Measurements from ENCODE around the gene DEPP1. TPM values are rescaled to one million over a fixed set of nuclear protein-coding genes. Genes with fewer than 3 reads are reported as not detected.
"Not testable (repeated sequence)": the region's sequence is repeated elsewhere in the genome, so short reads cannot be mapped to it uniquely, and the experiment has no call there.

The DEPP1 gene, protein sequence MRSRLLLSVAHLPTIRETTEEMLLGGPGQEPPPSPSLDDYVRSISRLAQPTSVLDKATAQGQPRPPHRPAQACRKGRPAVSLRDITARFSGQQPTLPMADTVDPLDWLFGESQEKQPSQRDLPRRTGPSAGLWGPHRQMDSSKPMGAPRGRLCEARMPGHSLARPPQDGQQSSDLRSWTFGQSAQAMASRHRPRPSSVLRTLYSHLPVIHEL
- 190 TPM for total RNA-seq

- ATAC-seq (peak; percentile 76), DNase-seq (ENCODE audit: low spot score) (peak; percentile 96)
- intact Hi-C loops (cut with DNase I) = no loop called here
Measured at GRCh38 chr10:44978570-44979280, at the start of gene DEPP1. DEPP1 (minus strand) TSS chr10:44978809; CDS start chr10:44978030, 779 bp downstream.

- ATAC-seq (no peak), DNase-seq (ENCODE audit: low spot score) (no peak)
- intact Hi-C loops (cut with DNase I) = no loop called here
Measured at GRCh38 chr10:45023426-45023825, 44.8 kb upstream of the DEPP1 start.

DNA sequence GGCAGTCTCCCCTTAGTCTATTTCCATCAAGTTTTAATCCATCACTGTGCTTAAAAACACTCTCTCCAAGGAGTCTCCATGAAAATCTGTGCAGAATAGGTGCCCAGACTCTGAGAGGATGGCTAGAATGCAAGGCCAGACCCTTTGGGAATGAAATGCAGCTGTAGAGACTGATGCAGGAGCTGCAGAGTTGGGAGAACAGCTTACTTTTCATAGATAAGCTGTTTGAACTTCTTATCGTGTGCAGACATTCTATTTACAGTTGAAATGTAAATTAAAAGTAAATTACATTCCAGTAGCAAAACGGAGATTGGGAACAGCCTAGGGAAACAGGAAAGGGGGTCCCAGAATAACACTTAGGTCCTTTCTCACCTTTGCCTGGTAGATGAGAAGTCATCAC is 37.0 kb upstream of the DEPP1 start:
- ATAC-seq = no peak
- no peak for DNase-seq (ENCODE audit: low spot score)

GRCh38 chr10:45014557-45014956 is 35.9 kb upstream of the DEPP1 start:
- ATAC-seq; intact Hi-C loops (cut with DNase I); DNase-seq (ENCODE audit: low spot score): not testable (repeated sequence)

More for the DNA sequence above, 37.0 kb upstream of the DEPP1 start:
- intact Hi-C loops (cut with DNase I) = no loop called here

GRCh38 chr10:45008524-45009161 is 30.0 kb upstream of the DEPP1 start:
- intact Hi-C loops (cut with DNase I) = no loop called here
- ATAC-seq (peak; percentile 93), DNase-seq (ENCODE audit: low spot score) (no peak)

DNA sequence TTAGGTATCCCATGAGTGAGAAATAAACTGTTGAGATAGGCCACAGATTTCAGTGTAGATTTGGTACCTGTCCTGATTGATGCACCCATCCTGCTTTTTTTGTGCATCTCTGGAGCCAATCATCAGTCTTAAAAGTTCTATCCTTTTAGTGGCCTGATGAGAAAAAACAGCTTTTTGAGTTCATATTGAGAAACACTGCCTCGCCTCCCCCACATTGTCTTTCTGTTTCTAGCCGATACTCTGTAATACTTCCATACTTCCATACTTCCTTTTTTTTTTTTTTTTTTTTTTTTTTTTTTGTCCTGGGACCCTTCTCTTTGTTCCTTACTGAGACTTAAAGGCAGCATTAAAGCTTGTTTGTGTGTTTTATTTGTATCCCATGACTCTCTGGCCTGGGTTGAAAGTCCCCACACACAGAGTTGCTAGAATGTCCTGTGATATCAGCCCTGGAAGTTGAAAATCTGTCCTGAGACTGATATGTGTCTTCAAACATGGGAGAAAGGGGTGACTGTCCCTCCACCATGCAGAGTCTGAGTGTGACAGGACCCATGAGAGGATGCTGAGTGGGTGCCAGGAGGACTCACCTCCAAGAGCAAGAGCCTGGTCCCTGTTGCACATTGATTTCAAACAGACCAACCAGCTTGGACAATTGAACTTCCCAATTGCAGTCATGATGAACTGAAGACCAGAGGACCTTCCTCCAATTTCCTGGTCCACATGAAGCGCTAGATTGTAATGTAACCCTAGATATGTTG is 27.8 kb upstream of the DEPP1 start:
- DNase-seq (ENCODE audit: low spot score) (no peak), ATAC-seq (no peak)
- intact Hi-C loops (cut with DNase I) = no loop called here

DNA sequence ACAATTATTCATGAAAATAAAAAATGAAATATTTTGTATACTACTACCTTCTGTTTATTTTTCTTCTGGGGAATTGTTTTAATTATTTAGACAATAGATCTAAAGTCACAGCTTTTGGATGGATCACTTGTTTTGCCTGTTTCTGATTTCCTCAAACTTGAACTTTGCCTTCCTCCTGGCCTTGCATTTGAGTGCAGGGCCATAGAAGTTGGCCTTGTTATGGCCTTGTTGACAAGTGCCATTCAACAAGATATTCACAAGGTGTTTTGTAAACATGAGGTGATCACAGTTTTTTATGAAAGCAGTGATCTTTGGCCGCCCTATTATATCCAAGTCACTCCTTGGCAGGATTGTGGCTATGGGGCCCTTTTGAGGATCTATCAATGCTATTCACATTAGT is 26.7 kb upstream of the DEPP1 start:
- DNase-seq (ENCODE audit: low spot score) (no peak), ATAC-seq (no peak)
- intact Hi-C loops (cut with DNase I) = no loop called here

DNA sequence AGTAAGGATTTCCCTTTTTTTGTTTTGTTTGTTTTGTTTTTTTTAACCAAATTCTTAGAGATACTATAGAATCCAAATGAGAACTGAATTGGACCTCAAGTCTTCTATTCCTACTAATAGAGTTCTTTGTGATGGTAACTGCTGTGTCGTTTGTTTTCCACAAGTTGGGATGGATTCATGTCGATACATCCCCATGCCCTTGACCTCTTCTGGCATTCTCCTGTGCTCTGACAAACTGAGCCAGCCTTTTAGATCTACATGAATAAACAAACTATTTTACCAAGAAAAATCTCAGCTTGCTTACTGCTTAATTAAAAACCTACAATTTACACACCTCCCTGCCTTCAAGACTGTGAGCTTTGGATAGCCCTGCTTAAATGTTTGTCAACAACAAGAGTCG is 26.1 kb upstream of the DEPP1 start:
- intact Hi-C loops (cut with DNase I) = no loop called here
- ATAC-seq (no peak), DNase-seq (ENCODE audit: low spot score) (no peak)

DNA sequence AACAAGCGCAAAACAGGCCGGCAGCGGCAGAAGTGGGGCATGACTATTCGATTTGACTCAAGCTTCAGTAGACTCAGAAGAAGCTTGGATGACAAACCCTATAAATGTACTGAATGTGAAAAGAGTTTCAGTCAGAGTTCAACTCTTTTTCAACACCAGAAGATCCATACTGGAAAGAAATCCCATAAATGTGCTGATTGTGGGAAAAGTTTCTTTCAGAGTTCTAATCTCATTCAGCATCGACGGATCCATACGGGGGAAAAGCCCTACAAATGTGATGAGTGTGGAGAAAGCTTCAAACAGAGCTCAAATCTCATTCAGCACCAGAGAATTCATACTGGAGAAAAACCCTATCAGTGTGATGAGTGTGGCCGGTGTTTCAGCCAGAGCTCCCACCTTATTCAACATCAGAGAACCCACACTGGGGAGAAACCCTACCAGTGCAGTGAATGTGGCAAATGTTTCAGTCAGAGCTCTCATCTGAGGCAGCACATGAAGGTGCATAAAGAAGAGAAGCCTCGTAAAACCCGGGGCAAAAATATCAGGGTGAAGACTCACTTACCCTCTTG is 24.9 kb upstream of the DEPP1 start:
- intact Hi-C loops (cut with DNase I) = no loop called here
- no peak for DNase-seq (ENCODE audit: low spot score)
- no peak for ATAC-seq

- intact Hi-C loops (cut with DNase I) = loop anchor here (2.0 kb wide), 1 partner anchor 21 kb away; no protein-coding TSS in a partner anchor
- peak; percentile 80 for DNase-seq (ENCODE audit: low spot score)
- peak; percentile 29 for ATAC-seq
Measured at GRCh38 chr10:45001381-45002148, 23.0 kb upstream of the DEPP1 start.

GRCh38 chr10:45000752-45001380 is 22.3 kb upstream of the DEPP1 start, which contains the start of gene ZNF22:
ZNF22 (plus strand) TSS chr10:45000923; CDS start chr10:45003369, 2,446 bp downstream.
- intact Hi-C loops (cut with DNase I) = loop anchor here (2.0 kb wide), 1 partner anchor 20 kb away; no protein-coding TSS in a partner anchor
- DNase-seq (ENCODE audit: low spot score) = peak; percentile 85
- ATAC-seq = peak; percentile 58

DNA sequence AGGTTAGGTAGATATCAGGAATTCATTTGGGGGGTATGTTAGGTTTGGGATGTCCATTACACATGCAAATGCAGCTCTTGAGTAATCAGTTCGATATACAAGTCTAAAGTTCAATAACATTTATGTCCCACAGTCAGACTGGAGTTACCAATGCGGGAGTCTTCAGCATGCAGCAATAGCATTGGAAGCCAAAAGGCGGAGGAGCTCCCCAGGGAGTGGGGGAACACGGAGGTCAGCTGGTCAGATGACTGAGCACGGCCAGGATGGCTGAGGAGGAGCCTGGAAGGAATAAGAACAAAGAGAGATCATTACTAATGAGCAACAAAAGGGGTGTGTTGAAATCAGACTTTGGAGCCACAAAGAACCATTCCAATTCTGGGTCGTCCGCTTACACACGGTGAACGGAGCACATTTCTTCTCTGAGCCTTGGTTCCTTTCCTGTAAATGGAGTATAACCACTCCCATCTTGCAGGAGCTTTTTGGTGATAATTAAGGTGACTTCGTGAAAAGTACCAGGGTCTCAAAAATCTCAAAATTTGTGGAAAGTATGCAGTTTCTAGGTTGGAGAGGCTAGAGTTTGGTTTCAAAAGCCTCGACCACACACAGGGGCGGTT is 21.6 kb upstream of the DEPP1 start:
- peak; percentile 79 for ATAC-seq
- DNase-seq (ENCODE audit: low spot score) = peak; percentile 91
- intact Hi-C loops (cut with DNase I) = loop anchor here (2.0 kb wide), 1 partner anchor 19 kb away; no protein-coding TSS in a partner anchor

GRCh38 chr10:44998146-44998631 is 19.6 kb upstream of the DEPP1 start:
- DNase-seq (ENCODE audit: low spot score) = no peak
- ATAC-seq = no peak
- intact Hi-C loops (cut with DNase I) = no loop called here

- no peak for DNase-seq (ENCODE audit: low spot score)
- intact Hi-C loops (cut with DNase I) = no loop called here
- ATAC-seq = no peak
Measured at GRCh38 chr10:44997105-44997748, 18.6 kb upstream of the DEPP1 start.

- intact Hi-C loops (cut with DNase I) = no loop called here
- peak; percentile 83 for DNase-seq (ENCODE audit: low spot score)
- ATAC-seq = peak; percentile 84
Measured at GRCh38 chr10:44995914-44996669, 17.5 kb upstream of the DEPP1 start.

DNA sequence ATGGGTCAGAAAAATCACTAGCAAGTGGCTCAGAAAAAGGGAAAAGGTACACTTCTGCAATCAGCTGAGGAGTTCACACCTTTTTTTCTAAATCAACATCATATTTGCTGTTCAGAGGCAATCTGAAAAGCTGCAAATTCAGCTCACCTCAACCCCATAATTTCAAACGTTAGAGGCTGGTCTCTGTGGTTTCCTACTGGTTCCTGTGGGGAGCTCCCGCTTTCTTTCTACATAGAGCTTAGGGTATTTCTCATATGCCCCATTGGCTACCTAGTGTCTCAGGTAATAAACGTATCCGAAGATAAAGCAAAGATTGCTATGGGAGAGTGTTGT is 16.9 kb upstream of the DEPP1 start:
- intact Hi-C loops (cut with DNase I) = no loop called here
- ATAC-seq (no peak), DNase-seq (ENCODE audit: low spot score) (no peak)

Measured in sciatic nerve (tissue), 2 donors.